Endothelial cell (in vitro differentiated cells): Measurements from ENCODE around the gene SEMA3G. TPM values are rescaled to one million over a fixed set of nuclear protein-coding genes. Genes with fewer than 3 reads are reported as not detected.

Experiments used
- DNase-seq: peaks from one replicate; pipeline ENCODE4 v3.0.0; 2021; ENCODE audit warnings: low spot score
- H3K27ac Mint-ChIP-seq: one replicate; pipeline ENCODE4 v1.8.0; 2021; ENCODE audit warnings: mixed read lengths, inconsistent platforms; ENCODE audit not compliant: unreplicated experiment
- H3K27me3 Mint-ChIP-seq: one replicate; pipeline ENCODE4 v1.8.0; 2021; ENCODE audit warnings: mild to moderate bottlenecking, moderate library complexity, mixed read lengths, inconsistent platforms; ENCODE audit not compliant: unreplicated experiment
- H3K36me3 Mint-ChIP-seq: one replicate; pipeline ENCODE4 v1.8.0; 2021; ENCODE audit warnings: mild to moderate bottlenecking, low read depth, mixed read lengths, inconsistent platforms; ENCODE audit not compliant: unreplicated experiment
- H3K4me1 Mint-ChIP-seq: one replicate; pipeline ENCODE4 v1.8.0; 2021; ENCODE audit warnings: mild to moderate bottlenecking, mixed read lengths, inconsistent platforms; ENCODE audit not compliant: unreplicated experiment
- H3K4me3 Mint-ChIP-seq: one replicate; pipeline ENCODE4 v1.8.0; 2021; ENCODE audit warnings: mild to moderate bottlenecking, mixed read lengths, inconsistent platforms; ENCODE audit not compliant: unreplicated experiment
- H3K9me3 Mint-ChIP-seq: one replicate; pipeline ENCODE4 v1.8.0; 2021; ENCODE audit warnings: mixed read lengths, inconsistent platforms; ENCODE audit not compliant: unreplicated experiment
- total RNA-seq: library from RNA; stranded (reverse); fragmentation: NEBNext Ultra II Directional; extraction: Animal tissue kit (Norgen Biotek cat#: 25700); gene quantifications from one replicate; pipeline ENCODE4 v1.2.1, GENCODE V29; 2021; ENCODE audit not compliant: unreplicated experiment
- TF ChIP-seq, protein P1 (sequence below): fragments of 200-600 bp; sonication (generic); IDR thresholded peaks from one replicate; pipeline ENCODE4 v1.5.0; 2021; ENCODE audit warnings: antibody characterized with exemption; ENCODE audit not compliant: unreplicated experiment

The SEMA3G gene
- total RNA-seq, 1 donor from 2014 or later = 175 TPM

DNA sequence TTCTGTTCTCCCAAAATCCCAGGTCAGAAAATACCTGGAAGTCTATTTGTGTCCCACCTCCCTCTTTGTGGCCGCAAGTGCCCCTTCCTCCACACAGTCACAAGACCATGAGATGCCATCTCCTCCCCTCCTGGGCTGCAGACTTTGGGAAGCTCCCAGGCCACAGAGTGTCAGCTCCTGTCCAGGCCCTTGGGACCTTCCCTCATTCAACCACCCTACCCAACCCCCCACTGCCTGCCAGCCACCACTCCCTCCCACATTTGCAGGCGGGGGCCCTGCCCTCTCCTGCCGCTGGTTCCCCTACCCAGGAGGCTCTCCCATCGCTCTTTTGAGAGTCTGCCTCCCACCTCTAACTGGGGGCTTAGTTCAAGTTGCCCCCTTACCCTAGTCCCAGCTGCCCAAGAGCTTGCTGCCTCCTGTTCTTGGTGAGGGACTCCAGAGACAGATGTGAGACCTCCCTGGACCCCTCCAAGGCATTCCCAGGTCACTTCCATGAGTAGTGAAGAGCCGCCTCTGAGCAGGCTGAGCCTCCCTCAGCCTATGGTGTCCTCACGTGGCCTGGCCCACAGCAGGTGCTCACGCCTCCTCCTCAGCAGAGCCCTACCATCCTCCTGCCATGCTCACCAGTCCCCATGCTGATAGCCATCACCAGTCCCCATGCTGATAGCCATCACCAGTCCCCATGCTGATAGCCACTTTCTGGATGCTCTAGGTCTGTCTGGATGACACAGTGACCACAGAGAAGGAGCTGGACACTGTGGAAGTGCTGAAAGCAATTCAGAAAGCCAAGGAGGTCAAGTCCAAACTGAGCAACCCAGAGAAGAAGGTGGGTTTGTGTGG, 34.4 kb upstream of the SEMA3G start:
- no peak for DNase-seq
- peak overlapping the region; percentile 67 for H3K4me3 Mint-ChIP-seq
- H3K36me3 Mint-ChIP-seq = peaks cover 57% of the 10 kb centered on the region
- peaks cover 15% of the 10 kb centered on the region for H3K27me3 Mint-ChIP-seq
- H3K27ac Mint-ChIP-seq = no peak overlapping the region
- no peaks in the 10 kb centered on the region for H3K9me3 Mint-ChIP-seq
- peaks cover 29% of the 10 kb centered on the region for H3K4me1 Mint-ChIP-seq
- TF ChIP-seq, protein P1, sequence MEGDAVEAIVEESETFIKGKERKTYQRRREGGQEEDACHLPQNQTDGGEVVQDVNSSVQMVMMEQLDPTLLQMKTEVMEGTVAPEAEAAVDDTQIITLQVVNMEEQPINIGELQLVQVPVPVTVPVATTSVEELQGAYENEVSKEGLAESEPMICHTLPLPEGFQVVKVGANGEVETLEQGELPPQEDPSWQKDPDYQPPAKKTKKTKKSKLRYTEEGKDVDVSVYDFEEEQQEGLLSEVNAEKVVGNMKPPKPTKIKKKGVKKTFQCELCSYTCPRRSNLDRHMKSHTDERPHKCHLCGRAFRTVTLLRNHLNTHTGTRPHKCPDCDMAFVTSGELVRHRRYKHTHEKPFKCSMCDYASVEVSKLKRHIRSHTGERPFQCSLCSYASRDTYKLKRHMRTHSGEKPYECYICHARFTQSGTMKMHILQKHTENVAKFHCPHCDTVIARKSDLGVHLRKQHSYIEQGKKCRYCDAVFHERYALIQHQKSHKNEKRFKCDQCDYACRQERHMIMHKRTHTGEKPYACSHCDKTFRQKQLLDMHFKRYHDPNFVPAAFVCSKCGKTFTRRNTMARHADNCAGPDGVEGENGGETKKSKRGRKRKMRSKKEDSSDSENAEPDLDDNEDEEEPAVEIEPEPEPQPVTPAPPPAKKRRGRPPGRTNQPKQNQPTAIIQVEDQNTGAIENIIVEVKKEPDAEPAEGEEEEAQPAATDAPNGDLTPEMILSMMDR = no peak

DNA sequence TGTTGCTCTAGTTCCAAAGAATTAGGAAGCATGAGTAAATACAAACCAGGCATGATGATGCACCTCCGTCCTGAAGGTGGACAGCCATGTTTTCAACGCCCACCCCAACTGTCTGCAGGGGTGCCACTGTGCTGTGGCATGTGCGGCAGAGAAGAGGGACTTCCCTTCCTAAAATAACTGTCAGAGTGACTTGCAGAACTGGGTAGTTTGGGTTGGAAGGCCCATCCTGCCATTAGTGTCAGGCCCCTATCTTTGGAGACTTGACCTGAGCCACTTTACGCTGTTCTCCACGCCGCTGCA, 32.8 kb upstream of the SEMA3G start:
- TF ChIP-seq, protein P1 = no peak
- DNase-seq = no peak
- Mint-ChIP-seq H3K27ac (no peak overlapping the region), H3K36me3 (peaks cover 62% of the 10 kb centered on the region), H3K4me1 (peaks cover 17% of the 10 kb centered on the region), H3K27me3 (peaks cover 12% of the 10 kb centered on the region), H3K4me3 (peak overlapping the region; percentile 47), H3K9me3 (no peaks in the 10 kb centered on the region)

DNA sequence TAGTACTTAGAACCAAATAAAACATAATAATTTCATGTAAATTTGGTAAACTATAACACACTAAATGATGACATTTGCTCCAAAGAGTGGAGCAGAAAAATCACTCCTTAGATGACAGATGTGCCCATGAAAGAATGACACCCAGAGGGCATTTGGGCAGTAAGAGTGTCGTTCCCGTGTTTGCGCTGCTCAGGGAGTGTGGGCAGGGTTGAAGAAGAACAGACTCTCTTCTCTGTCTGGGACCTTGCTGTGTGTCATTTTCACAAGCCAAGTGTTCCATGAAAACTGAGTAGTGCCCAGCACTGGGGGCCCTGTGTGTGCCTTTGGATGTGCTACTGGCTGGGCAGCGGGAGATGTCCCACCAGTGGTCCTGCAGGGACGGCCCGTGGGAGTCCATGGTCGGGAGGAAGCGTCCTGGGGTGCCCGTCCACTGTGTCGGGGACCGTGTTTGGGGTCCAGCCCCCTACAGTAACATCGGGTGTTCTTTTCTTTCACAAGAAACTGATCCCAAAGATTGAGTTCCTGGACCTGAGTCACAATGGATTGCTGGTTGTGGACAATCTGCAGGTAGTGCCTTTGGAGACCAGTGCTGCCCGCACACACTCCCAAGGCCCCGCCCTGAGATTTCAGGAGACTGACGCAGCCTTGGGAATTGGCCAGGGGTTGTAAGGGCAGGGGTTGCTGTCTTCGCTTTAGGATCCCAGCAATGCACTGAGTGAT, 32.3 kb upstream of the SEMA3G start:
- Mint-ChIP-seq H3K9me3 (no peaks in the 10 kb centered on the region), H3K27me3 (peaks cover 11% of the 10 kb centered on the region), H3K4me3 (peak overlapping the region; percentile 65), H3K36me3 (peaks cover 60% of the 10 kb centered on the region), H3K4me1 (peaks cover 15% of the 10 kb centered on the region), H3K27ac (no peak overlapping the region)
- TF ChIP-seq, protein P1 = no peak
- DNase-seq = no peak

DNA sequence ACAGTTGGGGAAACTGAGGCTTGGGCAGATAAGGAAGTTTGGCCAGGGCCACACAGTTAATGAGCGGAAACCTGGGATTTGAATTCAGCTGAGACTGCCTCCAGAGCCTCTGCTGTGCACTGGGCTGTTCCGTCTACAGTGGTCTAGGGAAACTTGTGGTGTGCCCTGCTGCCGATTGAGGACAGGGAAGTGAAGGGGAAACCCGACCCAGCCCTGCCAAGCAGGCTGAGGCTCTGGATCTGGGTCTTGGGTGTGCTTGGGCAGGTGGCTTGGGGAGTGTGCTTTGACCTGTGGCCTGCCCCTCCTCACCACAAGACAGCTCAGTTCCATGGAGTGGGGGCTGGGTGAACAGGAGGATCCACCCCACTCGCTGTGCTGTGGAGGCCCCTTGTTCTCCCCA, 28.1 kb upstream of the SEMA3G start:
- H3K4me1 Mint-ChIP-seq = peaks cover 25% of the 10 kb centered on the region
- peaks cover 48% of the 10 kb centered on the region for H3K36me3 Mint-ChIP-seq
- no peak for DNase-seq
- H3K4me3 Mint-ChIP-seq = no peak overlapping the region
- peaks cover 8% of the 10 kb centered on the region for H3K27me3 Mint-ChIP-seq
- no peak overlapping the region for H3K27ac Mint-ChIP-seq
- H3K9me3 Mint-ChIP-seq = no peaks in the 10 kb centered on the region
- TF ChIP-seq, protein P1 = no peak
